Activated CD4-positive, alpha-beta T cell treated with anti-CD3 and anti-CD28 coated beads for 1 hour (primary cell): ENCODE measurements around the gene ZNF175.

Experiments
- DNase-seq: peaks from one replicate; pipeline ENCODE4 v3.0.0-alpha.2; 2020

Gene ZNF175

DNA sequence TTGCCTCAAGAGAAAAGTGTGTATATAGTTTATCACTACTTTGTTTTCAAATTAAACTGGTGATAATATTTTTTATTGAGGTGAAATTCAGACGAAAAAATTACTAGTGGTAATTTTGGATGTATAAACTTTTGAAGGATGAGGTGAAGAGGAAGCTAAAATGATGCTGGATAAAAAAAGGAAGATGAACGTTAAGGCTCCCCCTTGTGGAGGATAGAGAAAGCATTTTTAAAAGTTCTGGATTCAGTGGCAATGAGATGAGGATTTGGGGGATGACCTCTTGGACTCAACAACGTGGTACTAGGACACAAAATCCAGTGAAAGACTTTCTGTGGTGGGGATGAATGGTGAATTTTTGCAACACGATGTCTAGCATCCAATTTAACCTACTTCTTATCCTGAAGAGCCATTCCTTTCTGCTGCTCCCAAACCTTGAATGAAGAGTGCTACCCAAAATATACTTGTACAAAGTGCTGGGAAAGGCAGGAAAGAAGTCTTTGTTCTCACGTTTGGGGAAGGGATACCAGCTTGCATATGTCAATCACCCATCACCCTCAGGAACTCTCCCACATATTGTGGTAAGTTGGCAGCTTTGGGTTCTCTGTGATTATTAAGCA is 66.4 kb downstream of the ZNF175 start:
- DNase-seq, result no peak

DNA sequence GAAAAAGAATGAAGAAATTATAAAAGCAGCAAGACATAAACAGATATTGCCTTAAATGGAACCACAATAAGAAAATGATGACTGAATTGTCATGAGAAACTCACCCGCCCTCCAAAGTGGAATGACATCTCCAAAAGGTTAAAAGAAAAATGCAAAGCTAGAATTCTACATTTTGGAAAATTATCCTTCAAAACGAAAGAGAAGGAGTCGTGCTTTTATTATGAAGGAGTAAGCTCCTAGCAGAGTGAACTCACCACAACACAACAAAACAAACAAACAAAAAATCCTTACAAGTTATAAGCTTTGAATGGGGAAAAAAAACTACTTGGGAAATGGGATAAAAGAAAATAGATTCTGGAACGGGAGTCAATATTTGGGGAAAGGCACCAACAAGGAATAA is 68.8 kb downstream of the ZNF175 start:
- DNase-seq, result no peak

DNA sequence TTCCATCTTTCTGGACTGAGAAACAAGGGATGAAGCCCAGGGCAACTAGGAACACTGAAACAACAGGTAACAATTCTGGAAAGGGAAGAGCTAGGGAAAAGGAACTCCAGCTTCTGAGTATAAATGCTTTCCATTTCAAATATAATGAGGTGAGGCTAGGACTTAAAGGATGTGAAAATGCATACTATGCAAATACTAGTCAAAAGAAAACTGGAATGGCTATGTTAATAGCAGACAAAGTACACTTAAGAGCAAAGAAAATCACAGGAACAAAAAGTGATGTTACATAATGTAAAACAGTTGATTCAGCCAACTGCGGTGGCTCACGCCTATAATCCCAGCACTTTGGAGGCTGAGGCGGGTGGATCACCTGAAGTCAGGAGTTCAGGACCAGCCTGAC is 69.3 kb downstream of the ZNF175 start:
- no peak for DNase-seq

DNA sequence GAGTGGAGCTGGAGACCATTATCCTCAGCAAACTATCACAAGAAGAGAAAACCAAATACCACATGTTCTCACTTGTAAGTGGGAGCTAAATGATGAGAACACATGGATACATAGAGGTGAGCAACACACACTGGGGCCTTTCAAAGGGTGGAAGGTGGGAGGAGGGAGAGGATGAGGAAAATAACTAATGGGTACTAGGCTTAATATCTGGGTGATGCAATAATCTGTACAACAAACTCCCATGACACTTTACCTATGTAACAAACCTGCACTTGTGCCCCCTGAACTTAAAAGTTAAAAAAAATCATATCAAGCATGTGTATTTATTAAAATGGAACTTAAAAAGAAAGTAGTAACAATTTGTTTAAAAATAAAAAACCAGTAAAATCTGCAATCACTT is 70.6 kb downstream of the ZNF175 start:
- no peak for DNase-seq
